Effector memory CD8-positive, alpha-beta T cell (primary cell): ENCODE measurements around the gene SLC12A4.

ENCODE experiments used
- ATAC-seq: fragments of 150-1000 bp; cut with Tn5 transposase; replicated peaks from 2 replicates; pipeline ENCODE4 v1.10.0; 2021; ENCODE audit warnings: mild to moderate bottlenecking, moderate library complexity
- DNase-seq, 3 experiments: peaks; one replicate each; pipeline ENCODE4 v3.0.0; 2021
- H3K27ac Mint-ChIP-seq, 2 donors: one replicate each; pipeline ENCODE4 v1.8.0; 2022; ENCODE audit warnings: mild to moderate bottlenecking in 2 of 2, mixed read lengths in 2 of 2, moderate library complexity in 2 of 2
- H3K27me3 Mint-ChIP-seq, 2 donors: one replicate each; pipeline ENCODE4 v1.8.0; 2022; ENCODE audit warnings: mixed read lengths in 2 of 2
- H3K36me3 Mint-ChIP-seq: one replicate; pipeline ENCODE4 v1.8.0; 2022; ENCODE audit warnings: mild to moderate bottlenecking, moderate library complexity, mixed read lengths; ENCODE audit not compliant: insufficient read depth
- H3K4me1 Mint-ChIP-seq, 2 donors: one replicate each; pipeline ENCODE4 v1.8.0; 2022; ENCODE audit warnings: low read depth in 2 of 2, mixed read lengths in 2 of 2
- H3K4me3 Mint-ChIP-seq, 2 donors: one replicate each; pipeline ENCODE4 v1.8.0; 2022; ENCODE audit warnings: mild to moderate bottlenecking in 2 of 2, mixed read lengths in 2 of 2, moderate library complexity in 2 of 2
- H3K9me3 Mint-ChIP-seq, 2 donors: one replicate each; pipeline ENCODE4 v1.8.0; 2022; ENCODE audit warnings: mixed read lengths in 2 of 2

The SLC12A4 gene

GRCh38 chr16:67948015-67948414 lies 20.4 kb downstream of the SLC12A4 start:
- ATAC-seq (no peak), DNase-seq (no peak)
- no peaks in the 10 kb centered on the region for H3K9me3 Mint-ChIP-seq
- H3K4me3 Mint-ChIP-seq, result no peak overlapping the region
- H3K27ac Mint-ChIP-seq, result peak overlapping the region; percentile 31 to 90
- peaks cover 16% of the 10 kb centered on the region for H3K36me3 Mint-ChIP-seq
- H3K27me3 Mint-ChIP-seq, result no peaks in the 10 kb centered on the region
- peaks cover 0 to 5% of the 10 kb centered on the region in 2 donors for H3K4me1 Mint-ChIP-seq

DNA sequence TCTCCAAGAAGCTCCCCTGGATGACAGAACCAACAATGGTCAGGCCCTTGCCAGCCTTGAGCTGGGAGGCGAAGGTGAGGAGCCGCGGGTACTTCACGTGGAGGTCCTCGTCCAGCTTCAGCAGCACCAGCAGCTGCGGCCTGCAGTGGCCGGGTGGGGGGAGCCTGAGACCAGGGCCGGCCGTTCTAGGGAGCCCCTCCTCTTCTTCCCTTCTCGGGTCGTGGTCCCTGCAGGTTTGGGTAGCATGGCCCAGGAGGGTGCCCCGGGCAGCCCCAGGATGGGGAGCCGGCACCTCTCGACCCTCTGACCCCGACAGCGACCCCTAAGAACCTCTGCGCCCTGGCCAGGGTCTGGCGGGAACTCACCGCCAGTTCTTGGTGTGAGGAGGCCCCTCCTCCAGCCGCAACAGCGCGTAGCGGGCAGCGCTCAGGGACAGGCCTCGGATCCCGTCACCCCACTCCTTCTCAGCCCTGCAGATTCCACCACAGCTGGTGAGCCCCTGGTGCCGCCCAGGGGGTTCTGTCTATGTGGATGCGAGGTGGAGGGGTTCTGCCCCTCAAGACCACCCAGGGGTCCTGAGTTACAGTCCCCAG lies 21.4 kb downstream of the SLC12A4 start:
- DNase-seq (no peak), ATAC-seq (no peak)
- H3K9me3 Mint-ChIP-seq, result no peaks in the 10 kb centered on the region
- peaks cover 16% of the 10 kb centered on the region for H3K36me3 Mint-ChIP-seq
- peak overlapping the region in 1 of 2 donors; percentile 90 for H3K27ac Mint-ChIP-seq
- no peaks in the 10 kb centered on the region for H3K27me3 Mint-ChIP-seq
- H3K4me3 Mint-ChIP-seq, result no peak overlapping the region
- peaks cover 3 to 7% of the 10 kb centered on the region in 2 donors for H3K4me1 Mint-ChIP-seq

DNA sequence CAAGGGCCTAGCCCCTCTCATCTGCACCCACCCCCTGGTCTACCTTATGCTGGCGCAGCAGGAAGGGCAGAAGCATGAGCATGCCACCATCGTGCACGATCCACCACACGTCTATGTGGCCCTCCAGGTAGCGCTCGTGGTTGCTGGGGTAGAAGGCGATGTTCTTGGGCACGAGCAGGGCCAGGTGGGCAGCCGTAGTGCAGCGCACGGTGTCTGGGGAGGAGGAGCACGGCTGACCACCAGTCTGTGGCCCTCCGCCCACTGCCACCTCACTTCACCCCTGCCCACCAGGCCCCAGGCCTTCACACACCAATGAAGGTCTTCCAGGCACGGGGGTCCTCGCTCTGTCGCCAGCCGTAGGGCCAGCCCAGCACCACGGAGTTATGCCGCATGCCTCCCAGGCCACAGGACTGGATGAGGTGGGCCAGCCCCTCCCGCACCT lies 22.3 kb downstream of the SLC12A4 start:
- H3K27me3 Mint-ChIP-seq, result no peaks in the 10 kb centered on the region
- peaks cover 12% of the 10 kb centered on the region for H3K36me3 Mint-ChIP-seq
- H3K4me1 Mint-ChIP-seq, result peaks cover 10 to 12% of the 10 kb centered on the region in 2 donors
- DNase-seq (no peak), ATAC-seq (no peak)
- no peak overlapping the region for H3K4me3 Mint-ChIP-seq
- H3K9me3 Mint-ChIP-seq, result no peaks in the 10 kb centered on the region
- H3K27ac Mint-ChIP-seq, result no peak overlapping the region

GRCh38 chr16:67945392-67945933 lies 23.0 kb downstream of the SLC12A4 start:
- H3K27me3 Mint-ChIP-seq, result no peaks in the 10 kb centered on the region
- ATAC-seq (no peak), DNase-seq (no peak)
- H3K27ac Mint-ChIP-seq, result no peak overlapping the region
- H3K9me3 Mint-ChIP-seq, result no peaks in the 10 kb centered on the region
- no peak overlapping the region for H3K4me3 Mint-ChIP-seq
- H3K36me3 Mint-ChIP-seq, result peaks cover 9% of the 10 kb centered on the region
- H3K4me1 Mint-ChIP-seq, result peaks cover 10 to 12% of the 10 kb centered on the region in 2 donors

GRCh38 chr16:67944690-67945391 lies 23.6 kb downstream of the SLC12A4 start:
- no peak for DNase-seq
- Mint-ChIP-seq H3K27me3 (no peaks in the 10 kb centered on the region), H3K36me3 (peaks cover 3% of the 10 kb centered on the region), H3K27ac (peak overlapping the region in 1 of 2 donors; percentile 66), H3K4me3 (no peak overlapping the region), H3K9me3 (no peaks in the 10 kb centered on the region), H3K4me1 (peaks cover 15 to 17% of the 10 kb centered on the region in 2 donors)
- ATAC-seq, result no peak

DNA sequence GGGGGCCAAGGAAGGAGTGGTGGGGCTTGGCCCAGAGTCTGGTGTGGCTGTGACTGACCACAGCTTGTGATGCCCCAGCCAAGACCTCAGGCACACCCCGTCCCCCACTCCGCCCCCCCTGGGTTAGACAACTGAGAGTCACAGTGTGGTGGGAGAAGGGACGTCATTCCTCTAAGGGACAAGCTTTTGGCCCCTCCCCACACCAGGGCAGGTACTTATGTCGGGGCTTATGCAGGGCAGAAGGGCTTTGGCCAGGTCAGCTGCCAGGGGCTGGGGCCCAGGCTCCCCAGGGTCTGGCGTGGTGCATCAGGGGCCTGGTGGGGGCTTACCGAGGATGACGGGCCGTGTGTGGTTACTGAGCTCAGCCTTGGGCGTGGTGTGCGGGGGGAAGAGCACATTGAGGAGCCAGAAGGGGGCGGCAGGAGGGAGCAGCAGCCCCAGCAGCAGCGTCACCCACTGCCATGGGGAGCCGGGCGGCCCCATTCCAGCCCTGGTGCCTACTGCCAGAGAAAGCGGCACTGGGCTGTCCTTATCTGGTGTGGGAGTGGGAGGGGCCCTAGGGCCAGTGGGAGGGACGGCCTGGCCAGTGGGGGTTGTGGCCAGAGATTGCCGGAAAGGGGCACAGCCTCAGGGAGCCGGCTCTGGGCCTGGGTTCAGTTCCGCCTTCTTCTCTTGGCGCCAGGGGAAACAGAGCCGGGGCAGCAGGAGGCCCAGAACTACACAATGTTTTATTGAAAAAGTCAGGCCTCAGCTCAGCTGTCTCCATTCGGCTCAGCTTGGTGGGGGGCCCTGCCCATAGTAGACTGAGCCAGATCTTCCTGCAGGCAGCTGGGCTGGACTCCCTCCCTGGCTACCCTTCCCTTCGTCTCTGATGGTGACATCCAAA lies 24.6 kb downstream of the SLC12A4 start, which contains the start of gene LCAT:
Gene LCAT (minus strand): TSS at position 502 of the 886 bp plus-strand sequence. CDS start 19 bp downstream, at position 483.
- Mint-ChIP-seq H3K27ac (peak within 1 kb of the TSS; percentile 66 to 73), H3K4me3 (no peak within 1 kb of the TSS), H3K9me3 (no peaks in the 10 kb centered on the region), H3K36me3 (peaks cover 2% of the 10 kb centered on the region), H3K4me1 (peaks cover 19 to 21% of the 10 kb centered on the region in 2 donors), H3K27me3 (no peaks in the 10 kb centered on the region)
- DNase-seq (no peak), ATAC-seq (no peak)

GRCh38 chr16:67943256-67943618 lies 25.2 kb downstream of the SLC12A4 start:
- ATAC-seq (no peak), DNase-seq (no peak)
- no peaks in the 10 kb centered on the region for H3K9me3 Mint-ChIP-seq
- peaks cover 19 to 20% of the 10 kb centered on the region in 2 donors for H3K4me1 Mint-ChIP-seq
- H3K27ac Mint-ChIP-seq, result peak overlapping the region in 1 of 2 donors; percentile 65
- H3K27me3 Mint-ChIP-seq, result no peaks in the 10 kb centered on the region
- H3K36me3 Mint-ChIP-seq, result peaks cover 2% of the 10 kb centered on the region
- no peak overlapping the region for H3K4me3 Mint-ChIP-seq

- Mint-ChIP-seq H3K36me3 (no peaks in the 10 kb centered on the region), H3K27me3 (no peaks in the 10 kb centered on the region), H3K4me1 (peaks cover 19% of the 10 kb centered on the region in 2 donors), H3K9me3 (no peaks in the 10 kb centered on the region), H3K4me3 (no peak overlapping the region), H3K27ac (peak overlapping the region in 1 of 2 donors; percentile 65)
- ATAC-seq, result no peak
- no peak for DNase-seq
Observed at GRCh38 chr16:67942510-67943255, 25.8 kb downstream of the SLC12A4 start.

GRCh38 chr16:67942200-67942509 lies 26.3 kb downstream of the SLC12A4 start:
- Mint-ChIP-seq H3K4me1 (peaks cover 23% of the 10 kb centered on the region in 2 donors), H3K36me3 (no peaks in the 10 kb centered on the region), H3K27me3 (no peaks in the 10 kb centered on the region), H3K27ac (peak overlapping the region in 1 of 2 donors; percentile 87), H3K4me3 (no peak overlapping the region), H3K9me3 (no peaks in the 10 kb centered on the region)
- DNase-seq (no peak), ATAC-seq (peak; percentile 59)

DNA sequence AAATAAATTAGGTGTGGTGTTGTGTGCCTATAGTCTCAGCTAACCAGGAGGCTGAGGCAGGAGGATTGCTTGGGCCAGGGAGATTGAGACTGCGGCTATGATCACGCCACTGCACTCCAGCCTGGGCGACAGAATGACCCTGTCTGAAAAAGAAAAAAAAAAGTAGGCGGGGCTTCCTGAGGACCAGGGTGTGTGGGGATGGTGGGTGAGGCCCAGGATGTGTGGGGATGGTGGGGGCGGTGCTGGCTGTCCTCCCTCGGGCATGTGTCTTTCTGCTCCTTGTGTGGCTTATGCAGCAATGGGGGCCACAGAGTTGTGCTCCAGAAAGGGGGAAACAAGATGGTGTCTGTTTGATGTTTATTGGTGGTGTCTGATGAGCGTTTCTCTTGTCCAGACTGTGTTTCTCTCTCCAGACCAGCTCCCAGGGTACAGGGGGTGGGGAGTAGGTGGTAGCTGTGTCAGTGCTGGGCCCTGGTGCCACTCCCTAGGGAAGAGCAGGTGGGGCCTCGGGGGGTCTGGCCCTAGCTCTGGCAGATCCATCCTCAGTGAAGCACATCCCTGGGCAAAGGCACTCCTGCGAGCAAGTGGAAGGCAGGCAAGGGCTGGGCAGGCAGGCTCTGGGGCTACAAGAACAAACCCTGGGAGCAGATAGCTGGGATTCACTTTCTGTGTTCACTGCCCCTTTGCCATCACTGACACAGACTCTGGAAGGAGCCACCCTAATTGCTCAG lies 26.8 kb downstream of the SLC12A4 start:
- Mint-ChIP-seq H3K27me3 (no peaks in the 10 kb centered on the region), H3K4me1 (peaks cover 27 to 28% of the 10 kb centered on the region in 2 donors), H3K9me3 (no peaks in the 10 kb centered on the region), H3K4me3 (no peak overlapping the region), H3K27ac (peak overlapping the region in 1 of 2 donors; percentile 87), H3K36me3 (peaks cover 3% of the 10 kb centered on the region)
- ATAC-seq, result no peak
- no peak for DNase-seq

DNA sequence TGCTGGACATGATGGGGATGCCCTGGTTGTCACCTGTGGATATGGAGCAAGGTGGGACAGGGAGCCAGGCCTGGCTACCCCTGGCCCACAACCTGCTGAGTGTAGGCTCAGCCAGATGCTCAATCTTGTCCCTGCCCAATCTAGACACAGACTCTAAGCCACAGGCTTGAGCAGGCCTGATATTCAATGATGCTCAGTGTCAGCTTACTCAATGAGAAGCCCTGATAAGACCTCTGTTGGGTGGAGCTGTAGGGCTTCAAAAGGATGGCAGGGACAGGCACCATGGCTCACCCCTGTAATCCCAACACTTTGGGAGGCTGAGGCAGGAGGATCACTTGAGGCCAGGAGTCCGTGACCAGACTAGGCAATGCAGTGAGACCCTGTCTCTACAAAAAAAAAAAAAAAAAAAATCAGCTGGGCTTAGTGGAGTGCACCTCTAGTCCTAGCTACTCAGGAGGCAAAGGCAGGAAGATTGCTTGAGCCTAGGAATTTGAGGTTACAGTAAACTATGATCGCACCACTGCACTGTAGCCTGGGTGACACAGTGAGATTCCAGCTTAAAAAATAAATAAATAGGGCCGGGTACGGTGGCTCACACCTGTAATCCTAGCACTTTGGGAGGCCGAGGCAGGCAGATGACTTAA lies 27.9 kb downstream of the SLC12A4 start:
- H3K9me3 Mint-ChIP-seq, result no peaks in the 10 kb centered on the region
- DNase-seq, result no peak
- H3K4me3 Mint-ChIP-seq, result no peak overlapping the region
- ATAC-seq, result no peak
- H3K36me3 Mint-ChIP-seq, result peaks cover 13% of the 10 kb centered on the region
- H3K4me1 Mint-ChIP-seq, result peaks cover 29 to 32% of the 10 kb centered on the region in 2 donors
- peak overlapping the region; percentile 62 to 87 for H3K27ac Mint-ChIP-seq
- no peaks in the 10 kb centered on the region for H3K27me3 Mint-ChIP-seq
